ENCODE results near the gene MAPT. TPM values are rescaled to one million over a fixed set of nuclear protein-coding genes. Genes with fewer than 3 reads are reported as not detected.
A peak's percentile ranks its signal among the peaks of the same experiment; 100 is the strongest.

MAPT gene
- total and polyA plus RNA-seq, 2 of the 13 experiments (the other 11 are each of a cell fraction or from before 2014, with no cell fraction given), result 2.1 to 2.8 TPM

GRCh38 chr17:45948881-45949624, 54.7 kb downstream of the MAPT start (continued):
- TF ChIP-seq ASH2L (IDR thresholded peaks at IDR 0.05; ENCODE audit: insufficient read length, low read depth, low read length) (peak; percentile 79), MED8 (CRISPR knock-in tag; IDR thresholded peaks at IDR 0.05; ENCODE audit: insufficient replicate concordance) (peak; percentile 54), ZNF709 (CRISPR knock-in tag; IDR thresholded peaks at IDR 0.05) (no peak), ZNF337 (CRISPR knock-in tag; IDR thresholded peaks at IDR 0.05; ENCODE audit: borderline replicate concordance, low read depth) (0 out of 2 replicates have a peak, but pooled peaks have one; percentile 21), SRSF9 (IDR thresholded peaks at IDR 0.05; ENCODE audit: borderline replicate concordance, insufficient read depth, low read depth, low read length, poor library complexity, severe bottlenecking) (no peak), KLF9 (CRISPR knock-in tag; IDR thresholded peaks at IDR 0.05; ENCODE audit: low read depth) (peak; percentile 74; the same call in 1 of the 2 replicates), ZNF160 (CRISPR knock-in tag; IDR thresholded peaks at IDR 0.05) (peak; percentile 78; the same call in 1 of the 2 replicates), TBX3 (IDR thresholded peaks at IDR 0.05; ENCODE audit: borderline replicate concordance) (no peak), NCOA1 (CRISPR knock-in tag; IDR thresholded peaks at IDR 0.05) (no peak), SMYD3 (CRISPR knock-in tag; IDR thresholded peaks at IDR 0.05) (no peak), ONECUT2 (CRISPR knock-in tag; IDR thresholded peaks at IDR 0.05) (no peak), YEATS4 (CRISPR knock-in tag; IDR thresholded peaks at IDR 0.05; ENCODE audit: borderline replicate concordance) (peak; percentile 82), MEIS2 (CRISPR knock-in tag; IDR thresholded peaks at IDR 0.05) (no peak), KLF12 (CRISPR knock-in tag; IDR thresholded peaks at IDR 0.05; ENCODE audit: borderline replicate concordance) (peak; percentile 46; the same call in 1 of the 2 replicates), SAP130 (CRISPR knock-in tag; IDR thresholded peaks at IDR 0.05; ENCODE audit: low read depth) (peak; percentile 67)
- TF ChIP-seq, protein P1, sequence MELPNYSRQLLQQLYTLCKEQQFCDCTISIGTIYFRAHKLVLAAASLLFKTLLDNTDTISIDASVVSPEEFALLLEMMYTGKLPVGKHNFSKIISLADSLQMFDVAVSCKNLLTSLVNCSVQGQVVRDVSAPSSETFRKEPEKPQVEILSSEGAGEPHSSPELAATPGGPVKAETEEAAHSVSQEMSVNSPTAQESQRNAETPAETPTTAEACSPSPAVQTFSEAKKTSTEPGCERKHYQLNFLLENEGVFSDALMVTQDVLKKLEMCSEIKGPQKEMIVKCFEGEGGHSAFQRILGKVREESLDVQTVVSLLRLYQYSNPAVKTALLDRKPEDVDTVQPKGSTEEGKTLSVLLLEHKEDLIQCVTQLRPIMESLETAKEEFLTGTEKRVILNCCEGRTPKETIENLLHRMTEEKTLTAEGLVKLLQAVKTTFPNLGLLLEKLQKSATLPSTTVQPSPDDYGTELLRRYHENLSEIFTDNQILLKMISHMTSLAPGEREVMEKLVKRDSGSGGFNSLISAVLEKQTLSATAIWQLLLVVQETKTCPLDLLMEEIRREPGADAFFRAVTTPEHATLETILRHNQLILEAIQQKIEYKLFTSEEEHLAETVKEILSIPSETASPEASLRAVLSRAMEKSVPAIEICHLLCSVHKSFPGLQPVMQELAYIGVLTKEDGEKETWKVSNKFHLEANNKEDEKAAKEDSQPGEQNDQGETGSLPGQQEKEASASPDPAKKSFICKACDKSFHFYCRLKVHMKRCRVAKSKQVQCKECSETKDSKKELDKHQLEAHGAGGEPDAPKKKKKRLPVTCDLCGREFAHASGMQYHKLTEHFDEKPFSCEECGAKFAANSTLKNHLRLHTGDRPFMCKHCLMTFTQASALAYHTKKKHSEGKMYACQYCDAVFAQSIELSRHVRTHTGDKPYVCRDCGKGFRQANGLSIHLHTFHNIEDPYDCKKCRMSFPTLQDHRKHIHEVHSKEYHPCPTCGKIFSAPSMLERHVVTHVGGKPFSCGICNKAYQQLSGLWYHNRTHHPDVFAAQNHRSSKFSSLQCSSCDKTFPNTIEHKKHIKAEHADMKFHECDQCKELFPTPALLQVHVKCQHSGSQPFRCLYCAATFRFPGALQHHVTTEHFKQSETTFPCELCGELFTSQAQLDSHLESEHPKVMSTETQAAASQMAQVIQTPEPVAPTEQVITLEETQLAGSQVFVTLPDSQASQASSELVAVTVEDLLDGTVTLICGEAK (IDR thresholded peaks at IDR 0.05), result no peak
- TF ChIP-seq, protein P1 (CRISPR knock-in tag; IDR thresholded peaks at IDR 0.05), result no peak
- TF ChIP-seq, protein P2, sequence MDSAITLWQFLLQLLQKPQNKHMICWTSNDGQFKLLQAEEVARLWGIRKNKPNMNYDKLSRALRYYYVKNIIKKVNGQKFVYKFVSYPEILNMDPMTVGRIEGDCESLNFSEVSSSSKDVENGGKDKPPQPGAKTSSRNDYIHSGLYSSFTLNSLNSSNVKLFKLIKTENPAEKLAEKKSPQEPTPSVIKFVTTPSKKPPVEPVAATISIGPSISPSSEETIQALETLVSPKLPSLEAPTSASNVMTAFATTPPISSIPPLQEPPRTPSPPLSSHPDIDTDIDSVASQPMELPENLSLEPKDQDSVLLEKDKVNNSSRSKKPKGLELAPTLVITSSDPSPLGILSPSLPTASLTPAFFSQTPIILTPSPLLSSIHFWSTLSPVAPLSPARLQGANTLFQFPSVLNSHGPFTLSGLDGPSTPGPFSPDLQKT (CRISPR knock-in tag; IDR thresholded peaks at IDR 0.05; ENCODE audit: borderline replicate concordance), result no peak
- TF ChIP-seq, protein P3, sequence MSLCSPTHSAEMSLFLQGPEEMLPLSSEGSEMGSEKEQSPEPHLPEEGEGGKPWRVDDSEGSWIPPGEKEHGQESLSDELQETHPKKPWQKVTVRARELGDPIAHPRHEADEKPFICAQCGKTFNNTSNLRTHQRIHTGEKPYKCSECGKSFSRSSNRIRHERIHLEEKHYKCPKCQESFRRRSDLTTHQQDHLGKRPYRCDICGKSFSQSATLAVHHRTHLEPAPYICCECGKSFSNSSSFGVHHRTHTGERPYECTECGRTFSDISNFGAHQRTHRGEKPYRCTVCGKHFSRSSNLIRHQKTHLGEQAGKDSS (CRISPR knock-in tag; IDR thresholded peaks at IDR 0.05; ENCODE audit: borderline replicate concordance, low read depth), result peak; percentile 88; the same call in 1 of the 2 replicates

Measured in HepG2 (cell line).